K562 (cell line): Measurements from ENCODE around the gene VSIG1. TPM values are rescaled to one million over a fixed set of nuclear protein-coding genes. Genes with fewer than 3 reads are reported as not detected.

Source experiments
- CBFA2T2 ChIP-seq: fragments of 450-650 bp; conservative IDR thresholded peaks from 2 replicates; pipeline ENCODE4 v1.6.1; 2017; ENCODE audit warnings: mild to moderate bottlenecking
- CEBPG ChIP-seq, 3 experiments: fragments of 200-800 bp in 1 of 3; sonication (Bioruptor generic) in 1 of 3; sonication (generic) in 1 of 3; formaldehyde crosslinking in 1 of 3; IDR thresholded peaks in 2 of 3; conservative IDR thresholded peaks in 1 of 3; 2 replicates each; pipeline versions ENCODE4 v1.6.1 to v1.8.0; 2016 to 2022; ENCODE audit warnings: missing compliant biosample characterization in 2 of 3, missing genetic modification characterization in 2 of 3, mild to moderate bottlenecking in 1 of 3, missing genetic modification reagents in 1 of 3
- CREB1 ChIP-seq, 2 experiments: sonication (generic) in 1 of 2; formaldehyde crosslinking in 1 of 2; IDR thresholded peaks; 2 replicates each; pipeline versions ENCODE4 v1.6.1 to v1.8.0; 2012 to 2022; ENCODE audit warnings: inconsistent platforms in 1 of 2, mild to moderate bottlenecking in 1 of 2, missing genetic modification reagents in 1 of 2, moderate library complexity in 1 of 2
- HDAC1 ChIP-seq, 2 experiments: fragments of 450-650 bp; IDR thresholded peaks; 2 replicates each; pipeline ENCODE4 v1.6.1; 2016 to 2017; ENCODE audit warnings: inconsistent platforms in 1 of 2, mild to moderate bottlenecking in 1 of 2, moderate library complexity in 1 of 2
- HNRNPUL1 ChIP-seq: fragments of 200-400 bp; formaldehyde crosslinking; IDR thresholded peaks from 2 replicates; pipeline ENCODE4 v1.6.1; 2017; ENCODE audit warnings: low read length
- RBBP5 ChIP-seq: fragments of 200-600 bp; sonication (generic); IDR thresholded peaks from 2 replicates; pipeline ENCODE4 v1.6.1; 2012; ENCODE audit warnings: borderline replicate concordance, mild to moderate bottlenecking, low read length, control low read depth, inconsistent platforms; ENCODE audit not compliant: insufficient read depth, poor library complexity, severe bottlenecking
- SETDB1 ChIP-seq: IDR thresholded peaks from one replicate; pipeline ENCODE4 v1.6.1; 2012; ENCODE audit warnings: low read length, control low read depth, inconsistent platforms
- SREBF2 ChIP-seq: sonication (generic); formaldehyde crosslinking; IDR thresholded peaks from 2 replicates; pipeline ENCODE4 v1.4.0; 2020; ENCODE audit warnings: mild to moderate bottlenecking, missing genetic modification reagents
- TRIM24 ChIP-seq, 2 experiments: fragments of 450-650 bp; IDR thresholded peaks; 2 replicates each; pipeline ENCODE4 v1.6.1; 2016
- XRCC3 ChIP-seq: fragments of 450-650 bp; IDR thresholded peaks from 2 replicates; pipeline ENCODE4 v1.6.1; 2017; ENCODE audit warnings: mild to moderate bottlenecking, moderate library complexity
- YBX1 ChIP-seq: fragments of 450-650 bp; IDR thresholded peaks from 2 replicates; pipeline ENCODE4 v1.7.1; 2016; ENCODE audit warnings: mild to moderate bottlenecking
- ZNF175 ChIP-seq: fragments of 200-800 bp; sonication (Bioruptor generic); IDR thresholded peaks from 2 replicates; pipeline ENCODE4 v1.6.1; 2016; ENCODE audit warnings: low read depth, mild to moderate bottlenecking, missing genetic modification characterization, missing compliant biosample characterization
- ZNF41 ChIP-seq: fragments of 250-450 bp; sonication (Bioruptor Pico); conservative IDR thresholded peaks from 2 replicates; pipeline ENCODE4 v1.4.0; 2020; ENCODE audit warnings: mild to moderate bottlenecking
- ZNF436 ChIP-seq: fragments of 250-450, 450-650 bp; sonication (Bioruptor Pico); formaldehyde crosslinking; IDR thresholded peaks from 2 replicates; pipeline ENCODE4 v1.7.0; 2020; ENCODE audit warnings: mild to moderate bottlenecking
- polyA plus RNA-seq, 8 experiments: library from polyadenylated mRNA; depleted of rRNA in 4 of 8; stranded (reverse) in 5 of 8; unstranded in 3 of 8; fragments of >200 nt; fragmentation: Nextera tagmentation in 2 of 8; fragmentation: Illumina TruSeq in 1 of 8; extraction: Ambion mirVana in 2 of 8; extraction: Trizol in 1 of 8; gene quantifications; 2 replicates each; pipeline versions ENCODE4 v1.2.1 to v1.2.3, GENCODE V29; 2011 to 2014; ENCODE audit warnings: inconsistent platforms in 1 of 8, missing spikeins in 1 of 8
- total RNA-seq, 7 experiments: library from RNA; depleted of rRNA in 6 of 7; stranded (reverse); fragments of >200 nt in 6 of 7; fragmentation: Illumina TruSeq in 2 of 7; extraction: Trizol in 2 of 7; gene quantifications; 2 replicates each; pipeline versions ENCODE4 v1.2.1 to v1.2.3, GENCODE V29; 2011 to 2021; ENCODE audit warnings: low replicate concordance in 1 of 7
- TF ChIP-seq, protein P1 (sequence below), 2 experiments: fragments of 200-800 bp in 1 of 2; sonication (Bioruptor generic) in 1 of 2; sonication (generic) in 1 of 2; formaldehyde crosslinking in 1 of 2; IDR thresholded peaks in 1 of 2; conservative IDR thresholded peaks in 1 of 2; 2 replicates each; pipeline versions ENCODE4 v1.5.0 to v1.6.1; 2016 to 2020; ENCODE audit warnings: missing compliant biosample characterization in 1 of 2, missing genetic modification characterization in 1 of 2, missing genetic modification reagents in 1 of 2
- TF ChIP-seq, protein P2 (sequence below): sonication (generic); formaldehyde crosslinking; IDR thresholded peaks from 2 replicates; pipeline ENCODE4 v1.8.1; 2023; ENCODE audit warnings: mild to moderate bottlenecking, missing genetic modification reagents
- TF ChIP-seq, protein P3 (sequence below), 2 experiments: fragments of 450-650 bp in 1 of 2; sonication (generic) in 1 of 2; formaldehyde crosslinking; conservative IDR thresholded peaks; 2 replicates each; pipeline versions ENCODE4 v1.4.0 to v1.8.1; 2020 to 2022; ENCODE audit warnings: mild to moderate bottlenecking in 1 of 2, missing genetic modification reagents in 1 of 2
- TF ChIP-seq, protein P4 (sequence below): sonication (generic); formaldehyde crosslinking; IDR thresholded peaks from 2 replicates; pipeline ENCODE4 v1.8.0; 2022; ENCODE audit warnings: missing genetic modification reagents, mild to moderate bottlenecking, borderline replicate concordance

The VSIG1 gene
- total and polyA plus RNA-seq, 9 of the 15 experiments (the other 6 are each of a cell fraction or from before 2014, with no cell fraction given): not detected

DNA sequence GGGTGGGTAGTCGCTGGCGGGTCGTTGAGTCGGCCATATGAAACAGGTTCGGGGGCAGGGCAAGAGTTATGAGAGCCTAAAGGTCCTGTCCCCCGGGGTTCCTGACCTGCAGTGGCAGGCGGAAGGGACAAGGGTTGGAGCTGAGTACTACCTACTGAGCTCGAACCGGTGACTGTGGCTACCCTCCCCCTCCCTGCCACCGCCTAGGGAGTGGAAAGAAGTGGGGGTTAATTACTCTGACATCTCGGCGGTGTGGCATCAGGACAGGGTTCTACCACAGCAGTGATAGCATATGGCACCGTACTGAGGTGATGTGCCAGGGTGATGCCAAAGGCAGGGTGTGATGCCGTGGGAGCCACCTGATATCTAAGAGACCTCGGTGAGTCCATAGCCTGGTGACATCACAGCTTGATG, 47.0 kb downstream of the VSIG1 start (continued):
- TF ChIP-seq, protein P1, sequence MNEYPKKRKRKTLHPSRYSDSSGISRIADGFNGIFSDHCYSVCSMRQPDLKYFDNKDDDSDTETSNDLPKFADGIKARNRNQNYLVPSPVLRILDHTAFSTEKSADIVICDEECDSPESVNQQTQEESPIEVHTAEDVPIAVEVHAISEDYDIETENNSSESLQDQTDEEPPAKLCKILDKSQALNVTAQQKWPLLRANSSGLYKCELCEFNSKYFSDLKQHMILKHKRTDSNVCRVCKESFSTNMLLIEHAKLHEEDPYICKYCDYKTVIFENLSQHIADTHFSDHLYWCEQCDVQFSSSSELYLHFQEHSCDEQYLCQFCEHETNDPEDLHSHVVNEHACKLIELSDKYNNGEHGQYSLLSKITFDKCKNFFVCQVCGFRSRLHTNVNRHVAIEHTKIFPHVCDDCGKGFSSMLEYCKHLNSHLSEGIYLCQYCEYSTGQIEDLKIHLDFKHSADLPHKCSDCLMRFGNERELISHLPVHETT (CRISPR knock-in tag; conservative IDR thresholded peaks at IDR 0.05 in 1 of 2, IDR thresholded peaks at IDR 0.05 in 1 of 2): no peak
- TF ChIP-seq HNRNPUL1 (no peak), XRCC3 (no peak), ZNF436 (CRISPR knock-in tag) (no peak), SREBF2 (CRISPR knock-in tag) (no peak), CBFA2T2 (no peak), ZNF41 (no peak), CEBPG (CRISPR knock-in tag; IDR thresholded peaks at IDR 0.05) (no peak), CEBPG (tag; conservative IDR thresholded peaks at IDR 0.05 in 1 of 2, IDR thresholded peaks at IDR 0.05 in 1 of 2) (no peak), RBBP5 (no peak), ZNF175 (CRISPR knock-in tag) (no peak), SETDB1 (no peak), TRIM24 (IDR thresholded peaks at IDR 0.05) (no peak), YBX1 (no peak), CREB1 (IDR thresholded peaks at IDR 0.05) (no peak), CREB1 (CRISPR knock-in tag; IDR thresholded peaks at IDR 0.05) (peak; percentile 7; the same call in 1 of the 2 replicates), HDAC1 (IDR thresholded peaks at IDR 0.05) (no peak; a peak in 1 of 4 replicates)
- TF ChIP-seq, protein P2, sequence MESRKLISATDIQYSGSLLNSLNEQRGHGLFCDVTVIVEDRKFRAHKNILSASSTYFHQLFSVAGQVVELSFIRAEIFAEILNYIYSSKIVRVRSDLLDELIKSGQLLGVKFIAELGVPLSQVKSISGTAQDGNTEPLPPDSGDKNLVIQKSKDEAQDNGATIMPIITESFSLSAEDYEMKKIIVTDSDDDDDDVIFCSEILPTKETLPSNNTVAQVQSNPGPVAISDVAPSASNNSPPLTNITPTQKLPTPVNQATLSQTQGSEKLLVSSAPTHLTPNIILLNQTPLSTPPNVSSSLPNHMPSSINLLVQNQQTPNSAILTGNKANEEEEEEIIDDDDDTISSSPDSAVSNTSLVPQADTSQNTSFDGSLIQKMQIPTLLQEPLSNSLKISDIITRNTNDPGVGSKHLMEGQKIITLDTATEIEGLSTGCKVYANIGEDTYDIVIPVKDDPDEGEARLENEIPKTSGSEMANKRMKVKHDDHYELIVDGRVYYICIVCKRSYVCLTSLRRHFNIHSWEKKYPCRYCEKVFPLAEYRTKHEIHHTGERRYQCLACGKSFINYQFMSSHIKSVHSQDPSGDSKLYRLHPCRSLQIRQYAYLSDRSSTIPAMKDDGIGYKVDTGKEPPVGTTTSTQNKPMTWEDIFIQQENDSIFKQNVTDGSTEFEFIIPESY: no peak
- TF ChIP-seq, protein P3, sequence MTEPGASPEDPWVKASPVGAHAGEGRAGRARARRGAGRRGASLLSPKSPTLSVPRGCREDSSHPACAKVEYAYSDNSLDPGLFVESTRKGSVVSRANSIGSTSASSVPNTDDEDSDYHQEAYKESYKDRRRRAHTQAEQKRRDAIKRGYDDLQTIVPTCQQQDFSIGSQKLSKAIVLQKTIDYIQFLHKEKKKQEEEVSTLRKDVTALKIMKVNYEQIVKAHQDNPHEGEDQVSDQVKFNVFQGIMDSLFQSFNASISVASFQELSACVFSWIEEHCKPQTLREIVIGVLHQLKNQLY (CRISPR knock-in tag; conservative IDR thresholded peaks at IDR 0.05): no peak
- TF ChIP-seq, protein P4, sequence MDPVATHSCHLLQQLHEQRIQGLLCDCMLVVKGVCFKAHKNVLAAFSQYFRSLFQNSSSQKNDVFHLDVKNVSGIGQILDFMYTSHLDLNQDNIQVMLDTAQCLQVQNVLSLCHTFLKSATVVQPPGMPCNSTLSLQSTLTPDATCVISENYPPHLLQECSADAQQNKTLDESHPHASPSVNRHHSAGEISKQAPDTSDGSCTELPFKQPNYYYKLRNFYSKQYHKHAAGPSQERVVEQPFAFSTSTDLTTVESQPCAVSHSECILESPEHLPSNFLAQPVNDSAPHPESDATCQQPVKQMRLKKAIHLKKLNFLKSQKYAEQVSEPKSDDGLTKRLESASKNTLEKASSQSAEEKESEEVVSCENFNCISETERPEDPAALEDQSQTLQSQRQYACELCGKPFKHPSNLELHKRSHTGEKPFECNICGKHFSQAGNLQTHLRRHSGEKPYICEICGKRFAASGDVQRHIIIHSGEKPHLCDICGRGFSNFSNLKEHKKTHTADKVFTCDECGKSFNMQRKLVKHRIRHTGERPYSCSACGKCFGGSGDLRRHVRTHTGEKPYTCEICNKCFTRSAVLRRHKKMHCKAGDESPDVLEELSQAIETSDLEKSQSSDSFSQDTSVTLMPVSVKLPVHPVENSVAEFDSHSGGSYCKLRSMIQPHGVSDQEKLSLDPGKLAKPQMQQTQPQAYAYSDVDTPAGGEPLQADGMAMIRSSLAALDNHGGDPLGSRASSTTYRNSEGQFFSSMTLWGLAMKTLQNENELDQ (CRISPR knock-in tag): no peak
